Right lobe of liver (tissue), 6 donors: ENCODE measurements around the gene ACACA. TPM values are rescaled to one million over a fixed set of nuclear protein-coding genes. Genes with fewer than 3 reads are reported as not detected.

Experiments
- ATAC-seq, 4 donors: fragments of 200-7000 bp; cut with Tn5 transposase; one replicate each; pipeline ENCODE4 v1.9.1; 2020; ENCODE audit warnings: mild to moderate bottlenecking in 4 of 4, moderate library complexity in 4 of 4
- DNase-seq, 3 donors: peaks; one replicate each; pipeline ENCODE4 v3.0.0-alpha.2; 2020
- H3K27ac ChIP-seq, 3 donors: fragments of 200-600 bp; one replicate each; pipeline ENCODE4 v1.8.0; 2022
- H3K27me3 ChIP-seq, 2 donors: fragments of 200-600 bp; one replicate each; pipeline ENCODE4 v1.8.0; 2022
- H3K36me3 ChIP-seq, 4 donors: fragments of 200-600 bp; sonication (generic) in 1 of 4; one replicate each; pipeline versions ENCODE4 v1.5.1 to v1.8.0; 2017 to 2022; ENCODE audit warnings: control low read depth in 1 of 4
- H3K4me1 ChIP-seq, 4 donors: fragments of 200-600 bp; sonication (generic) in 1 of 4; one replicate each; pipeline versions ENCODE4 v1.5.1 to v1.8.0; 2017 to 2022; ENCODE audit warnings: control low read depth in 1 of 4
- H3K4me3 ChIP-seq, 3 donors: fragments of 200-600 bp; one replicate each; pipeline ENCODE4 v1.8.0; 2022
- H3K9me3 ChIP-seq, 4 donors: fragments of 200-600 bp; sonication (generic) in 1 of 4; one replicate each; pipeline versions ENCODE4 v1.5.1 to v1.8.0; 2017 to 2022; ENCODE audit warnings: control low read depth in 1 of 4
- POLR2A ChIP-seq: fragments of 450-650 bp; IDR thresholded peaks from one replicate; pipeline ENCODE4 v1.6.1; 2017; ENCODE audit warnings: antibody characterized with exemption, mild to moderate bottlenecking
- WGBS: methylation state at CpG from one replicate; pipeline ENCODE4 v1.1.6; 2018; ENCODE audit warnings: low coverage, low lambda C conversion rate; ENCODE audit not compliant: insufficient coverage; ENCODE audit errors: missing lambda C conversion rate; 5-methylcytosine and 5-hydroxymethylcytosine counted together
- intact Hi-C, 2 donors: fragments of 100-400 bp; cut with DNase I; formaldehyde crosslinking; loops; one replicate each; pipeline versions ENCODE4 v1.11.2 to v1.14.1; 2022
- total RNA-seq, 6 experiments: library from RNA; depleted of rRNA in 2 of 6; stranded (reverse); fragments of >200 nt in 2 of 6; fragmentation: NEBNext Ultra II Directional in 3 of 6; extraction: Animal tissue kit (Norgen Biotek cat#: 25700) in 3 of 6; gene quantifications; one replicate each; pipeline versions ENCODE4 v1.1.0 to v1.2.4, GENCODE V29; 2016 to 2023
- TF ChIP-seq, protein P1 (sequence below), 4 donors: fragments of 200-600 bp in 3 of 4; fragments of 450-650 bp in 1 of 4; IDR thresholded peaks; one replicate each; pipeline versions ENCODE4 v1.5.1 to v1.8.0; 2016 to 2022; ENCODE audit warnings: antibody characterized with exemption in 4 of 4, mild to moderate bottlenecking in 2 of 4
- donor health status: DM: no; HTN: yes; CAD: no.
- donor health status: DM: no; HTN: no; CAD: no.
- donor health status: DM: no; HTN: no; CAD: no.
- donor health status: DM: no; HTN: yes; CAD: no.
- donor health status: DM: no; HTN: yes; CAD: no.

ACACA gene
- total RNA-seq, 6 experiments from 2014 or later = 14.6 to 56.4 (median 27.1) TPM

DNA sequence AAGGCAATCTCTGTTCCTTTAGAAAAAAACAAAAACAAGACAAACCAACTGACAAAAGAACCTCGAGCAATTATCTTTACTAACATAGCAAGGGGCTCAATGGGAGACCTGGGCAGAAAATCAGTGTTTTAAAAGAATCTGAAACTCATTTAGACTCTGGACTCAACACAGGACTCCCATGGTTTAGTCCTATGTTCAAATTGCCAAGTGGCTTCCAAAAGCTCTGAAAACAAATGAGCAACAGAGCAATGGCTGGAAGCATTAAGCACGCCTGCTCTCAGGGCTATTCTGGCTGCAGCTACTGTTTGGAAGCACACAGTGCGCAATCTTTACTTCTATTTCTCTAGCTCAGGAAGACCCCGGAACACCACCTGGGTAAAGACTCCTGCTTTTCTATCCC is 295.9 kb downstream of the ACACA start:
- Histone ChIP-seq H3K4me1 (peaks cover 0 to 23% (median 3%) of the 10 kb centered on the region in 4 donors), H3K9me3 (no peaks in the 10 kb centered on the region), H3K27me3 (no peaks in the 10 kb centered on the region), H3K4me3 (no peak overlapping the region), H3K36me3 (peaks cover 0 to 34% (median 6%) of the 10 kb centered on the region in 4 donors), H3K27ac (no peak overlapping the region)
- 90% methylated on average over 4 of the region's 4 CpGs for WGBS
- no peak for DNase-seq
- intact Hi-C loops = no loop called here
- ATAC-seq = no peak
- no peak for TF ChIP-seq POLR2A
- TF ChIP-seq, protein P1, sequence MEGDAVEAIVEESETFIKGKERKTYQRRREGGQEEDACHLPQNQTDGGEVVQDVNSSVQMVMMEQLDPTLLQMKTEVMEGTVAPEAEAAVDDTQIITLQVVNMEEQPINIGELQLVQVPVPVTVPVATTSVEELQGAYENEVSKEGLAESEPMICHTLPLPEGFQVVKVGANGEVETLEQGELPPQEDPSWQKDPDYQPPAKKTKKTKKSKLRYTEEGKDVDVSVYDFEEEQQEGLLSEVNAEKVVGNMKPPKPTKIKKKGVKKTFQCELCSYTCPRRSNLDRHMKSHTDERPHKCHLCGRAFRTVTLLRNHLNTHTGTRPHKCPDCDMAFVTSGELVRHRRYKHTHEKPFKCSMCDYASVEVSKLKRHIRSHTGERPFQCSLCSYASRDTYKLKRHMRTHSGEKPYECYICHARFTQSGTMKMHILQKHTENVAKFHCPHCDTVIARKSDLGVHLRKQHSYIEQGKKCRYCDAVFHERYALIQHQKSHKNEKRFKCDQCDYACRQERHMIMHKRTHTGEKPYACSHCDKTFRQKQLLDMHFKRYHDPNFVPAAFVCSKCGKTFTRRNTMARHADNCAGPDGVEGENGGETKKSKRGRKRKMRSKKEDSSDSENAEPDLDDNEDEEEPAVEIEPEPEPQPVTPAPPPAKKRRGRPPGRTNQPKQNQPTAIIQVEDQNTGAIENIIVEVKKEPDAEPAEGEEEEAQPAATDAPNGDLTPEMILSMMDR (IDR thresholded peaks at IDR 0.05) = no peak

DNA sequence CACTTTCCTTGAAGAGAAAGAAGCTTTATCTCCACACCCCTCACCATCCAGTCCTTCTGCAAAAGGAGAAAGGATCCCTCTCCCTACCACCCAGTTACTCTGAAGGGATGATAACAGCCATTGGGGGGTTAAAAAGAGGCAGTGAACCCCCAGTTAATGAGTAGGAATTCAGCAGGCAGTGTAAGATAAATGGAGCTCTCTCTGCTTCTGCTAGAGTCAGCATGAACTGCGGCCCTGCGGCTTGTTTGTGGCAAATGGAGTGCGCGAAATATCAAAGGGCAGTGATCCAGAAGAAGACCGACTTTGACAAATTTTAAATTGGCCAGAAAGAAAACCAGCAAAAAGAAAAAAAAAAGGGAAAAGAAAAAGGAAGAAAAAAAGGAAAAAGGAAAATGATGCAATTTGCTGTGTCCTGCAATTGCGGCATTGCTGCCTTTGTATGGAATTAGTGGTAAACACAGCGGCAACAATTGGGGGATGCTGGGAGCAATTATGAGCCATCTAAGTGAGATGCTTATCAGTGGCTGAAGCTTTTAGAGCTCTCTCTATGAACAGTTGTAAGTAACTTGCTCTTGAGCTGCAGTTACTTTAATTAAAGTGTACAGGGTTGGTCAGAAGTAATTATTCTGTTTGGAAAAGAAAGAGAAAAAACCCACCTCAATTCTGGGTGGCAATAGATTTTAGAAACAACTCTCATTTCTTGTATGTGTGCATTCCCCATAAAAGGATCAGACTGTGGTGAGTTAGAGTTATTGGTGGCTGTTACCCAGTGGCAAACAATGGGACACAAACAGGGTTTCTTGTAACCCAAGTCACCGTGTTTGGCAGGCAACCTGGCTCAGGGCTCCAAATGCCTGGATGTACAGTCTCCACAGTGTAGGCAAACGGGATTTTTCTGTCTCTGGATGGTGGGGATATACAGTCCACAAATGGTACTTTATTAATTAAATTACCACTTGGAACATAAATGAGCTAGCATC is 296.6 kb downstream of the ACACA start:
- intact Hi-C loops = no loop called here
- 85% methylated on average over 9 of the region's 9 CpGs for WGBS
- Histone ChIP-seq H3K4me3 (no peak overlapping the region), H3K9me3 (no peaks in the 10 kb centered on the region), H3K27ac (no peak overlapping the region), H3K36me3 (peaks cover 0 to 39% (median 6%) of the 10 kb centered on the region in 4 donors), H3K4me1 (peaks cover 0 to 22% (median 3%) of the 10 kb centered on the region in 4 donors), H3K27me3 (no peaks in the 10 kb centered on the region)
- no peak for TF ChIP-seq POLR2A
- TF ChIP-seq, protein P1 (IDR thresholded peaks at IDR 0.05) = no peak
- DNase-seq (no peak), ATAC-seq (no peak)

DNA sequence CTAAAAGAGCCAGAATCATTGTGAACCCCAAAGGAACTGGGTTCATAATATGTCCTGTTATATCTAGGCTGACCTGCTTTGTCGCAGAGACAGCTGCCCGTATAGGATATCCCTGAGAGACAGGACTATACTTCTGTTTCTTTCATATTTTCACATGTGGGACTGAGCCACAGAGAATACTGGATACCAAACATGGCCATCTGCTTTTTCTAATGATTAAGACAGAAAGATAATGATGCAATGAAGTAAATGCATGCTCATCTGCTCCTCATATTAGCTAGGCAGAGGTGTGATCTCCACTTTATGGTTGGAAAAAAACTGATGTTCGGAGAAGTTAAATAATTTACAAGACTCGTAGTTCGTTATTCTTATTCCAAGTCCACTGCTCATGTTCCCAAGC is 297.5 kb downstream of the ACACA start:
- TF ChIP-seq, protein P1 (IDR thresholded peaks at IDR 0.05) = no peak
- no peak for TF ChIP-seq POLR2A
- H3K27ac ChIP-seq = no peak overlapping the region
- H3K4me1 ChIP-seq = peaks cover 0 to 16% (median 3%) of the 10 kb centered on the region in 4 donors
- no peak overlapping the region for H3K4me3 ChIP-seq
- H3K27me3 ChIP-seq = no peaks in the 10 kb centered on the region
- intact Hi-C loops = no loop called here
- H3K9me3 ChIP-seq = no peaks in the 10 kb centered on the region
- WGBS = 93% methylated on average over 5 of the region's 5 CpGs
- ATAC-seq (no peak), DNase-seq (no peak)
- H3K36me3 ChIP-seq = peaks cover 0 to 48% (median 6%) of the 10 kb centered on the region in 4 donors

DNA sequence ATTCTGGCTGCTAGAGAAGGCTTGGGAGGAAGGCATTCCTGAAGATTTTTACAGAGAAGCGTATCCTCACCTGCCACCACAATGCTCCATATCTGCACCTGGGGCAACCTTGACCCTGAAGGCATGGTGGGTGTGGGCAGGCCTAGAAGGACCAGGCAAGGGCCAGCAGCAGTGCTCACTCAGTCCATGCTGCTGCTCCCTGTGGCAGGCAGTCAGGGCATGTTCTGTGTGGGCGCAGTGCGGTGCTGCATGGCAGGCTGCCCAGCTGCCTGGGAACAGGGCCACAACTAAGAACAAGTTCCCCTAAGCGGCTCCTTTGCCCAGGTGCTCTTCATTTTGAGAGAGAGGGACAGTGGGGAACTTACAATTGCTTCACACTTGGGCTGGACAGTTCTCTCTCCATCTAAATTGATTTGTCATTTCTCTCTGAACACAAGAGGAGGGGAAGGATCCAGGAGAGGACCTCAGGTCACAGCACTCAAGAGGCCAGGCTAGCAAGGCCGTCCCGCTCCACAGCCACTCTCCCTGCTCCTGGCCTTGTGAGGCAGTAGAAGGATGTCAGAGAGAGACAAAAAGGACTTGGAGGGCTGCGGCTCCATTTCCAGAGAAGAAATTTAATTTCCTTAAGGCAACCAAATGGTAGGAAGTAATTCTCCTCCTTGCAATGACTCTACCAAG is 299.1 kb downstream of the ACACA start:
- no peak overlapping the region for H3K4me3 ChIP-seq
- H3K4me1 ChIP-seq = peaks cover 0 to 16% (median 3%) of the 10 kb centered on the region in 4 donors
- intact Hi-C loops = no loop called here
- no peaks in the 10 kb centered on the region for H3K9me3 ChIP-seq
- ATAC-seq (peak; percentile 99), DNase-seq (peak; percentile 85 to 91 (median 90))
- TF ChIP-seq, protein P1 (IDR thresholded peaks at IDR 0.05) = peak in 1 of 4 donors; percentile 4
- TF ChIP-seq POLR2A = no peak
- H3K27me3 ChIP-seq = no peaks in the 10 kb centered on the region
- H3K27ac ChIP-seq = peak overlapping the region in 1 of 3 donors; percentile 22
- H3K36me3 ChIP-seq = peaks cover 0 to 62% (median 6%) of the 10 kb centered on the region in 4 donors
- 30% methylated on average over 5 of the region's 7 CpGs for WGBS
